HG03064 (cell line): Measurements from ENCODE around the gene PARP14.

Experiments
- ATAC-seq: cut with Tn5 transposase; IDR thresholded peaks from one replicate; pipeline ENCODE4 v1.9.1; 2021; ENCODE audit warnings: low read depth; ENCODE audit not compliant: unreplicated experiment

PARP14 gene

DNA sequence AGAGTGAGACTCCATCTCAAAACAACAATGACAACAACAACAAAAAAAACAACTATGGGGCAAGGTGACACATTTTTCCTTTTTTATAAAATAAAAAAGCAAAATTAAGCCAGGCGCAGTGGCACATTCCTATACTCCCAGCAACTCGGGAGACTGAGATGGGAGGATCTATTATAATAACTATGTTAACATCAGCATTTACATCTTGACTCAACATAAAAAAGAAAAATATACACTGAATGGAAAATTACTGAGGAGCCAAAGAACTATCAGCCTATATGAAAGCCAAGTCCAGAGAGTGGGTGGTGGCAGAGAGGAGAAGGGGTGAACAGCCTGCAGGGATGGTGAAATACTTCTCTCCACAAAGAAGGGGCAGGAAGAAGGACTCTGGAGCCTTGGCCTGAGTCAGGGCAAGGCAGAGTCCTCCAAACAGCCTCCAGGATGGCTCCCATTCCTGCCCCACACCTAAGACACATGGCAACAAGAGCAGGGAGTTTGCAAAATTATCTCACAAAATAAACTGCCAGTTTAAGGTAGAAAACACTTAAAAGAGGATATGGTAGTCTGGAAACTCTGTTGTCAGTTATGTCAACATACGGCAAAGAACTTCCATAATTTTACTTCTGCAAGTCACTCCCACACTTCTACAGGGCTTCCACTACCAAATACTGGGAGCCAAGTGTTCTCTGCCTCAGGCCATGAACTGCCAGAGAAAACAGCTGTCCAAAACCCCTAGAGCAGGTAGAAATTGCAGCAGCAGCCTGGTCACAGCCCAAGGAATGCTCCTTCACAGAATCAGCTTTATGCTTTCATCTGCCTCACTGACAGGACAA is 87.1 kb downstream of the PARP14 start:
- ATAC-seq = no peak

- no peak for ATAC-seq
Measured at GRCh38 chr3:122770521-122771202, 90.0 kb downstream of the PARP14 start.

DNA sequence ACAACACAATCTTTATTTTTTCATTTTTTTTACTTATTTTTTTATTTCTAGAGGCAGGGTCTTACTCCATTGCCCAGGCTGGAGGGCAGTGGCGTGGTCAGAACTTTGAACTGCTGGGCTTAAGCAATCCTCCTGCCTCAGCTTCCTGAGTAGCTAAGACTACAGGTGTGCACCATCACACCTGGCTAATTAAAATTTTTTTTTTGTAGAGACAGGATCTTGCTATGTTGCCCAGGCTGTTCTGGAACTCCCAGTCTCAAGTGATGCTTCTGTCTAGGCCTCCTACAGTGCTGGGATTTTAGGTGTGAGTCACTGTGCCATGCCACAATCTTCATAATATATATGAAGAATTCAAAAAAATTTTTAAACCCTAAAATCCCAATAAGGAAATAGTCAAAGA is 92.2 kb downstream of the PARP14 start:
- no peak for ATAC-seq

GRCh38 chr3:122773944-122774509 is 93.4 kb downstream of the PARP14 start:
- ATAC-seq = no peak

- ATAC-seq = no peak
Measured at GRCh38 chr3:122774564-122774963, 93.9 kb downstream of the PARP14 start.

GRCh38 chr3:122776675-122777468 is 96.2 kb downstream of the PARP14 start:
- ATAC-seq = no peak

GRCh38 chr3:122777563-122777962 is 96.9 kb downstream of the PARP14 start:
- ATAC-seq = no peak
